Measurements from ENCODE around the gene NF1. TPM values are rescaled to one million over a fixed set of nuclear protein-coding genes. Genes with fewer than 3 reads are reported as not detected.

Gene NF1
- polyA plus RNA-seq, 1 of the 3 experiments (the other 2 are of a cell fraction): 19.6 TPM

- H3K27ac ChIP-seq (ENCODE audit: low read depth in 2 of 2, low read length in 1 of 2): no peak overlapping the region
- no peaks in the 10 kb centered on the region for H3K27me3 ChIP-seq (ENCODE audit: insufficient read depth)
- peaks cover 24 to 59% of the 10 kb centered on the region in 2 experiments for H3K36me3 ChIP-seq (replicated peaks in 1 of 2; ENCODE audit: control insufficient read depth in 1 of 2, insufficient read depth in 2 of 2, low read length in 1 of 2)
- no peak overlapping the region for H2AFZ ChIP-seq (ENCODE audit: low read depth)
- H3F3A ChIP-seq (replicated peaks; ENCODE audit: insufficient read depth): peaks cover 27% of the 10 kb centered on the region
- no peak overlapping the region for H3K4me3 ChIP-seq (ENCODE audit: low read depth in 2 of 2, low read length in 1 of 2)
- POLR2A ChIA-PET: no interaction called here
- no peak overlapping the region for H3K9ac ChIP-seq
- H3K4me1 ChIP-seq (ENCODE audit: control insufficient read depth in 1 of 2, insufficient read depth in 2 of 2, low read depth in 1 of 2, low read length in 1 of 2): peaks cover 5 to 32% of the 10 kb centered on the region in 2 experiments
- H3K9me3 ChIP-seq: no peaks in the 10 kb centered on the region
- H3K79me2 ChIP-seq (ENCODE audit: insufficient read depth): peaks cover 7% of the 10 kb centered on the region; the same call in 1 of the 2 replicates
- DNase-seq: no peak
- H3K4me2 ChIP-seq: no peak overlapping the region
- H4K20me1 ChIP-seq (ENCODE audit: insufficient read depth): no peaks in the 10 kb centered on the region
- TF ChIP-seq, protein P1, sequence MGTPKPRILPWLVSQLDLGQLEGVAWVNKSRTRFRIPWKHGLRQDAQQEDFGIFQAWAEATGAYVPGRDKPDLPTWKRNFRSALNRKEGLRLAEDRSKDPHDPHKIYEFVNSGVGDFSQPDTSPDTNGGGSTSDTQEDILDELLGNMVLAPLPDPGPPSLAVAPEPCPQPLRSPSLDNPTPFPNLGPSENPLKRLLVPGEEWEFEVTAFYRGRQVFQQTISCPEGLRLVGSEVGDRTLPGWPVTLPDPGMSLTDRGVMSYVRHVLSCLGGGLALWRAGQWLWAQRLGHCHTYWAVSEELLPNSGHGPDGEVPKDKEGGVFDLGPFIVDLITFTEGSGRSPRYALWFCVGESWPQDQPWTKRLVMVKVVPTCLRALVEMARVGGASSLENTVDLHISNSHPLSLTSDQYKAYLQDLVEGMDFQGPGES (IDR thresholded peaks at IDR 0.05; ENCODE audit: low read depth, low read length): no peak
- TF ChIP-seq MEF2A (IDR thresholded peaks at IDR 0.05; ENCODE audit: borderline replicate concordance, low read depth): no peak
- TF ChIP-seq EZH2phosphoT487 (IDR thresholded peaks at IDR 0.05; ENCODE audit: borderline replicate concordance, low read depth): no peak
- no peak for TF ChIP-seq MAX (IDR thresholded peaks at IDR 0.05; ENCODE audit: low read depth)
- no peak for TF ChIP-seq FOXJ3 (CRISPR knock-in tag; IDR thresholded peaks at IDR 0.05)
- no peak for TF ChIP-seq GABPA (IDR thresholded peaks at IDR 0.05; ENCODE audit: low read depth)
- no peak for TF ChIP-seq REST (IDR thresholded peaks at IDR 0.05; ENCODE audit: low read depth, low read length)
- no peak for TF ChIP-seq TCF12 (IDR thresholded peaks at IDR 0.05)
- TF ChIP-seq ZBTB33 (IDR thresholded peaks at IDR 0.05; ENCODE audit: borderline replicate concordance, low read depth): no peak
- no peak for TF ChIP-seq POLR2AphosphoS5 (IDR thresholded peaks at IDR 0.05; ENCODE audit: low read depth, low read length)
- TF ChIP-seq RXRA (IDR thresholded peaks at IDR 0.05; ENCODE audit: borderline replicate concordance, low read depth): no peak
- CTCF ChIA-PET: no interaction called here
- WGBS (ENCODE audit: low lambda C conversion rate): 100% methylated on average over 1 of the region's 1 CpG
- H3K9me2 ChIP-seq: no peaks in the 10 kb centered on the region
These were observed 177.5 kb downstream of the NF1 start for GRCh38 chr17:31272236-31272635.
